GM12878 (cell line): ENCODE data around the gene NCKAP5. TPM values are rescaled to one million over a fixed set of nuclear protein-coding genes. Genes with fewer than 3 reads are reported as not detected.

Source experiments
- ATAC-seq: fragments of 200-7000 bp; cut with Tn5 transposase; 3 replicates; pipeline ENCODE4 v1.9.1; 2020; ENCODE audit warnings: mild to moderate bottlenecking, moderate library complexity
- BruUV-seq: library from RNA; stranded (reverse); fragments of 400-500 nt; replicated peaks from 2 replicates; lab custom pipeline; 2021; lab: Mats Ljungman, UMichigan
- CTCF ChIA-PET: fragments of 300-600 bp; sonication (Branson Sonifier 250); formaldehyde crosslinking; extraction: SDS; loops from one replicate; lab custom pipeline; 2021; ENCODE audit warnings: inconsistent platforms; lab: Yijun Ruan, JAX
- POLR2A ChIA-PET: fragments of 350-600 bp; formaldehyde crosslinking; extraction: SDS; loops from one replicate; lab custom pipeline; 2021; ENCODE audit warnings: inconsistent platforms; lab: Charles Lee
- RAD21 ChIA-PET: fragments of 300-600 bp; sonication (Branson Sonifier 250); formaldehyde crosslinking; loops from one replicate; lab custom pipeline; 2023; ENCODE audit warnings: antibody characterized with exemption; ENCODE audit not compliant: unreplicated experiment; lab: Charles Lee
- SMC1A ChIA-PET: fragments of 300-600 bp; sonication (Branson Sonifier 250); formaldehyde crosslinking; loops from one replicate; lab custom pipeline; 2023; ENCODE audit not compliant: unreplicated experiment, uncharacterized antibody; lab: Charles Lee
- DNase-seq: peaks from one replicate; pipeline ENCODE4 v3.0.0-alpha.2; 2011; ENCODE audit warnings: low read depth, low spot score
- FAIRE-seq: peaks from 3 replicates; lab custom pipeline; 2011; peaks lifted over from hg19 to GRCh38; lab: Jason Lieb, UNC
- H2AFZ ChIP-seq: 2 replicates; pipeline ENCODE4 v1.6.0; 2011; ENCODE audit warnings: low read depth, low read length, control low read depth; ENCODE audit not compliant: control insufficient read depth
- H3K27ac ChIP-seq: 2 replicates; pipeline ENCODE4 v1.5.1; 2011; ENCODE audit warnings: control low read depth; ENCODE audit not compliant: control insufficient read depth, insufficient read depth
- H3K27me3 ChIP-seq, 2 experiments: replicated peaks in 1 of 2; 2 replicates each; pipeline versions ENCODE4 v1.6.0 to v1.6.1; 2011; ENCODE audit warnings: low read length in 1 of 2; ENCODE audit not compliant: control insufficient read depth in 2 of 2, insufficient read depth in 2 of 2
- H3K36me3 ChIP-seq, 2 experiments: 2 replicates each; pipeline ENCODE4 v1.5.1; 2011; ENCODE audit warnings: low read length in 1 of 2; ENCODE audit not compliant: control insufficient read depth in 2 of 2, insufficient read depth in 2 of 2
- H3K4me1 ChIP-seq: 2 replicates; pipeline ENCODE4 v1.6.1; 2011; ENCODE audit warnings: mild to moderate bottlenecking, low read length, moderate library complexity, mixed read lengths; ENCODE audit not compliant: control insufficient read depth, insufficient read depth
- H3K4me2 ChIP-seq: 2 replicates; pipeline ENCODE4 v1.6.0; 2011; ENCODE audit warnings: control low read depth; ENCODE audit not compliant: control insufficient read depth, insufficient read depth
- H3K4me3 ChIP-seq: fragments of 200-600 bp; sonication (generic); 2 replicates; pipeline ENCODE4 v1.5.1; 2016
- H3K79me2 ChIP-seq: 2 replicates; pipeline ENCODE4 v1.6.0; 2011; ENCODE audit warnings: low read length; ENCODE audit not compliant: control insufficient read depth, insufficient read depth
- H3K9ac ChIP-seq: 2 replicates; pipeline ENCODE4 v1.8.0; 2011; ENCODE audit warnings: low read length, control low read depth, mixed read lengths; ENCODE audit not compliant: control insufficient read depth, insufficient read depth
- H3K9me3 ChIP-seq: replicated peaks from 3 replicates; pipeline ENCODE4 v1.5.1; 2011; ENCODE audit warnings: mild to moderate bottlenecking, low read length; ENCODE audit not compliant: control insufficient read depth, insufficient read depth
- H4K20me1 ChIP-seq: 2 replicates; pipeline ENCODE4 v1.6.0; 2011; ENCODE audit not compliant: control insufficient read depth, insufficient read depth
- BRCA1 ChIP-seq: IDR thresholded peaks from 2 replicates; pipeline ENCODE4 v1.6.1; 2011; ENCODE audit warnings: low read depth, low read length, improper control_type of control experiment
- CEBPB ChIP-seq, 2 experiments: fragments of 150-350 bp in 1 of 2; IDR thresholded peaks; 2 replicates each; pipeline ENCODE4 v1.6.1; 2012 to 2014; ENCODE audit warnings: low read depth in 2 of 2, low read length in 2 of 2, borderline replicate concordance in 1 of 2, inconsistent platforms in 1 of 2
- CHD2 ChIP-seq: IDR thresholded peaks from 2 replicates; pipeline ENCODE4 v1.6.1; 2011; ENCODE audit warnings: low read depth, low read length, improper control_type of control experiment, borderline replicate concordance
- EGR1 ChIP-seq, 2 experiments: IDR thresholded peaks; 1 replicate in 1 of 2; 2 replicates in 1 of 2; pipeline ENCODE4 v1.6.1; 2011 to 2012; ENCODE audit warnings: low read depth in 2 of 2, low read length in 2 of 2, borderline replicate concordance in 1 of 2, mild to moderate bottlenecking in 1 of 2, moderate library complexity in 1 of 2
- JUND ChIP-seq: IDR thresholded peaks from 2 replicates; pipeline ENCODE4 v1.6.1; 2012; ENCODE audit warnings: low read depth, mild to moderate bottlenecking, low read length, improper control_type of control experiment, moderate library complexity
- KLF5 ChIP-seq: fragments of 450-650 bp; IDR thresholded peaks from 2 replicates; pipeline ENCODE4 v1.6.1; 2014; ENCODE audit warnings: mild to moderate bottlenecking; ENCODE audit not compliant: partially characterized antibody
- LARP7 ChIP-seq: fragments of 450-650 bp; IDR thresholded peaks from 2 replicates; pipeline ENCODE4 v1.6.1; 2017; ENCODE audit warnings: mild to moderate bottlenecking
- NRF1 ChIP-seq: conservative IDR thresholded peaks from 2 replicates; pipeline ENCODE4 v1.6.1; 2011; ENCODE audit warnings: mild to moderate bottlenecking, low read depth, low read length, improper control_type of control experiment
- RUNX3 ChIP-seq: IDR thresholded peaks from 2 replicates; pipeline ENCODE4 v1.6.1; 2012; ENCODE audit warnings: low read length, inconsistent platforms
- SMAD1 ChIP-seq: fragments of 450-650 bp; IDR thresholded peaks from 2 replicates; pipeline ENCODE4 v1.6.1; 2018; ENCODE audit warnings: mild to moderate bottlenecking, low read depth; ENCODE audit not compliant: partially characterized antibody
- SMAD5 ChIP-seq: IDR thresholded peaks from 2 replicates; pipeline ENCODE4 v1.6.1; 2016; ENCODE audit warnings: antibody characterized with exemption, low read depth
- SREBF2 ChIP-seq: IDR thresholded peaks from 2 replicates; pipeline ENCODE4 v1.6.1; 2012; ENCODE audit warnings: mild to moderate bottlenecking, low read length
- SRF ChIP-seq, 2 experiments: IDR thresholded peaks; 2 replicates each; pipeline ENCODE4 v1.6.1; 2011; ENCODE audit warnings: low read depth in 2 of 2, low read length in 2 of 2, mild to moderate bottlenecking in 1 of 2, moderate library complexity in 1 of 2
- WGBS: methylation state at CpG from one replicate; pipeline ENCODE4 v1.1.6; 2016; ENCODE audit warnings: low lambda C conversion rate; ENCODE audit not compliant: insufficient replicate concordance, insufficient coverage; ENCODE audit errors: missing lambda C conversion rate; 5-methylcytosine and 5-hydroxymethylcytosine counted together
- in situ Hi-C: fragments of 300-500 bp; cut with MboI; formaldehyde crosslinking; loops from 9 replicates; pipeline ENCODE4 v1.14.3; 2018; ENCODE audit warnings: mixed read lengths
- intact Hi-C: fragments of 100-400 bp; cut with micrococcal nuclease; formaldehyde crosslinking; loops from one replicate; pipeline ENCODE4 v1.14.2; 2022; ENCODE audit not compliant: unreplicated experiment
- polyA plus RNA-seq, 11 experiments: library from polyadenylated mRNA; depleted of rRNA in 4 of 11; unstranded in 6 of 11; stranded (reverse) in 5 of 11; fragments of >200 nt; fragmentation: Nextera tagmentation in 4 of 11; fragmentation: Illumina TruSeq in 1 of 11; extraction: Ambion mirVana in 4 of 11; extraction: Trizol in 1 of 11; gene quantifications; 1 replicate in 1 of 11; 2 replicates in 10 of 11; pipeline versions ENCODE4 v1.2.1 to v1.2.3, GENCODE V29; 2011 to 2016; ENCODE audit warnings: inconsistent platforms in 2 of 11, missing spikeins in 2 of 11, low read depth in 1 of 11
- total RNA-seq, 4 experiments: library from RNA; depleted of rRNA in 3 of 4; stranded (reverse); fragments of >200 nt in 3 of 4; fragmentation: Illumina TruSeq in 1 of 4; extraction: Trizol in 1 of 4; gene quantifications; 2 replicates each; pipeline versions ENCODE4 v1.2.1 to v1.2.3, GENCODE V29; 2013 to 2021
- TF ChIP-seq, protein P1 (sequence below): fragments of 450-650 bp; IDR thresholded peaks from 2 replicates; pipeline ENCODE4 v1.6.1; 2018; ENCODE audit warnings: borderline replicate concordance, mild to moderate bottlenecking; ENCODE audit not compliant: partially characterized antibody
- TF ChIP-seq, protein P2 (sequence below): IDR thresholded peaks from 2 replicates; pipeline ENCODE4 v1.6.1; 2012; ENCODE audit warnings: low read depth, low read length, improper control_type of control experiment

Gene NCKAP5
- total and polyA plus RNA-seq, 10 of the 15 experiments (the other 5 are each of a cell fraction or from before 2014, with no cell fraction given) = 0.06 to 0.44 (median 0.16) TPM

DNA sequence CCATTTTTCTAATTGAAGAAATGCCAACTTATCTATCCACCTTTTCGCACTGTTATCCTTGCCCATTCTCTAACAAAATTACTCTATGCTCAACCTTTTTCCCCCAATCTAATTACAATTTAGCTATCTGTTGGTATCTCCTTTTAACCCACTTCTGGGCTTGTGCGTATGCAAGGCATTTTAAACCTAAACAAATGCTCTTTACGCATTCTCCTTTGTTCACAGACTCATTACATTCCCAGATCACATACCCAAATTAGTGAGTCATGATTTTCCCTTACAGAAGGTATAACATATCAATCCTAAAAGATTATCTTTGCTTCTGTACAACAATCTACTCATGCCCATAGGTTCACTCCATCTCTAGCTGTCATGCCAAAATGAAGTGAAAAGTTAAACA is 826.5 kb downstream of the NCKAP5 start:
- no peak overlapping the region for H3K9ac ChIP-seq
- no peak overlapping the region for H3K4me2 ChIP-seq
- no peak for TF ChIP-seq SMAD5
- TF ChIP-seq EGR1 (IDR thresholded peaks at IDR 0.05; ENCODE audit: borderline replicate concordance in 1 of 2, low read depth in 2 of 2, low read length in 2 of 2) = no peak
- TF ChIP-seq CHD2 = no peak
- no peak for TF ChIP-seq NRF1
- no peak for TF ChIP-seq SREBF2
- TF ChIP-seq KLF5 = no peak
- no peaks in the 10 kb centered on the region for H3K9me3 ChIP-seq
- ChIA-PET CTCF (no interaction called here), POLR2A (interaction anchor here (0.6 kb wide), 1 partner anchor 606 kb away, joined by 3 read pairs; no protein-coding TSS in a partner anchor), RAD21 (no interaction called here), SMC1A (no interaction called here)
- no peaks in the 10 kb centered on the region for H3K79me2 ChIP-seq
- BruUV-seq = no TSS peak
- in situ Hi-C loops (no loop called here), intact Hi-C loops (no loop called here)
- 11% methylated on average over 3 of the region's 3 CpGs for WGBS
- DNase-seq = no peak
- no peak overlapping the region for H2AFZ ChIP-seq
- no peaks in the 10 kb centered on the region for H3K36me3 ChIP-seq
- H3K4me3 ChIP-seq = no peak overlapping the region
- no peak overlapping the region for H3K27ac ChIP-seq
- H3K4me1 ChIP-seq = no peaks in the 10 kb centered on the region
- no peaks in the 10 kb centered on the region for H4K20me1 ChIP-seq
- ATAC-seq = no peak
- H3K27me3 ChIP-seq = no peaks in the 10 kb centered on the region
- FAIRE-seq = no peak

DNA sequence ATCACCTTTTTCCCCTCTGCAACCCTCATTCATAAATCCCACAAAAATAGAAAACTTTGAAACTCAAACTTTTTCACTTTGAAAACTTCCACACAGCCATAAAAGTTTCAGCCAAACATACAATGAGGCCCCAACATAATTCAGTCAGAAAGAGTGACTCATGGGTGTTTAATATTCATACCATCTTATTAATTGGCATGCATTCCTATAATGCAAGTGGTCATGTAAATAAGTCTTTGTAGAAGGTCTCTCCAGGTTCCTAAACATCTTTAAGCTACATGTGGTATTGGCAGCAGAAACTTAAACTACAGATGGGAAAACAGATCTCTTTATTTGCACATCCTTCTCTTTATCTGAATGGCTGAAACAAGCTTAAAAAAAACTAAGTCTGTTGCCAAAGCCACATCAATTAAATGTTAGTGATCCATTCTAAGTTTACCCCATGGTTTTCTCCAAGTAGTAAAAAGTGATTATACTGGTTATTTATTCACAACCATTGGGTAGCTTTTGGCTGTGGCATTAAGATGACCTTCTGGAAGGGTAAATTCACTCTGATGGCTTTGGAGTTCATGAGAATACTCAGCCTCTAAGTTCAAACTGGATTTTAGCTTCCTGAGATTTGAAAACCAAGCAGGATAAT is 828.1 kb downstream of the NCKAP5 start:
- BruUV-seq = no TSS peak
- ChIA-PET RAD21 (interaction anchor here (1.2 kb wide), 1 partner anchor 36 kb away, joined by 3 read pairs; no protein-coding TSS in a partner anchor), POLR2A (no interaction called here), CTCF (interaction anchor here (1.5 kb wide), 1 partner anchor 14 kb away, joined by 3 read pairs; no protein-coding TSS in a partner anchor), SMC1A (interaction anchor here (1.1 to 1.6 kb wide), 3 partner anchors 9 to 40 kb away, joined by 3 to 8 read pairs (median 4); no protein-coding TSS in a partner anchor)
- no peaks in the 10 kb centered on the region for H3K27me3 ChIP-seq
- no peaks in the 10 kb centered on the region for H3K4me1 ChIP-seq
- no peaks in the 10 kb centered on the region for H4K20me1 ChIP-seq
- intact Hi-C loops = no loop called here
- H3K9ac ChIP-seq = no peak overlapping the region
- in situ Hi-C loops = no loop called here
- no peak overlapping the region for H3K27ac ChIP-seq
- H3K4me3 ChIP-seq = no peak overlapping the region
- no peaks in the 10 kb centered on the region for H3K9me3 ChIP-seq
- no peak for FAIRE-seq
- no peak overlapping the region for H3K4me2 ChIP-seq
- no peak for DNase-seq
- H3K79me2 ChIP-seq = no peaks in the 10 kb centered on the region
- H2AFZ ChIP-seq = no peak overlapping the region
- ATAC-seq = no peak
- no peaks in the 10 kb centered on the region for H3K36me3 ChIP-seq
- TF ChIP-seq CEBPB (IDR thresholded peaks at IDR 0.05; ENCODE audit: borderline replicate concordance in 1 of 2, low read depth in 2 of 2, low read length in 2 of 2) (no peak), BRCA1 (no peak), JUND (no peak), SMAD1 (no peak), LARP7 (no peak), SRF (IDR thresholded peaks at IDR 0.05; ENCODE audit: low read depth in 2 of 2, low read length in 2 of 2) (no peak), RUNX3 (no peak)
- TF ChIP-seq, protein P1, sequence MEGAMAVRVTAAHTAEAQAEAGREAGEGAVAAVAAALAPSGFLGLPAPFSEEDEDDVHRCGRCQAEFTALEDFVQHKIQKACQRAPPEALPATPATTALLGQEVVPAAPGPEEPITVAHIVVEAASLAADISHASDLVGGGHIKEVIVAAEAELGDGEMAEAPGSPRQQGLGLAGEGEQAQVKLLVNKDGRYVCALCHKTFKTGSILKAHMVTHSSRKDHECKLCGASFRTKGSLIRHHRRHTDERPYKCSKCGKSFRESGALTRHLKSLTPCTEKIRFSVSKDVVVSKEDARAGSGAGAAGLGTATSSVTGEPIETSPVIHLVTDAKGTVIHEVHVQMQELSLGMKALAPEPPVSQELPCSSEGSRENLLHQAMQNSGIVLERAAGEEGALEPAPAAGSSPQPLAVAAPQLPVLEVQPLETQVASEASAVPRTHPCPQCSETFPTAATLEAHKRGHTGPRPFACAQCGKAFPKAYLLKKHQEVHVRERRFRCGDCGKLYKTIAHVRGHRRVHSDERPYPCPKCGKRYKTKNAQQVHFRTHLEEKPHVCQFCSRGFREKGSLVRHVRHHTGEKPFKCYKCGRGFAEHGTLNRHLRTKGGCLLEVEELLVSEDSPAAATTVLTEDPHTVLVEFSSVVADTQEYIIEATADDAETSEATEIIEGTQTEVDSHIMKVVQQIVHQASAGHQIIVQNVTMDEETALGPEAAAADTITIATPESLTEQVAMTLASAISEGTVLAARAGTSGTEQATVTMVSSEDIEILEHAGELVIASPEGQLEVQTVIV = no peak
- TF ChIP-seq, protein P2, sequence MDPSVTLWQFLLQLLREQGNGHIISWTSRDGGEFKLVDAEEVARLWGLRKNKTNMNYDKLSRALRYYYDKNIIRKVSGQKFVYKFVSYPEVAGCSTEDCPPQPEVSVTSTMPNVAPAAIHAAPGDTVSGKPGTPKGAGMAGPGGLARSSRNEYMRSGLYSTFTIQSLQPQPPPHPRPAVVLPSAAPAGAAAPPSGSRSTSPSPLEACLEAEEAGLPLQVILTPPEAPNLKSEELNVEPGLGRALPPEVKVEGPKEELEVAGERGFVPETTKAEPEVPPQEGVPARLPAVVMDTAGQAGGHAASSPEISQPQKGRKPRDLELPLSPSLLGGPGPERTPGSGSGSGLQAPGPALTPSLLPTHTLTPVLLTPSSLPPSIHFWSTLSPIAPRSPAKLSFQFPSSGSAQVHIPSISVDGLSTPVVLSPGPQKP = no peak
